ENCODE results near the gene LAGE3.

- TF ChIP-seq, protein P1, sequence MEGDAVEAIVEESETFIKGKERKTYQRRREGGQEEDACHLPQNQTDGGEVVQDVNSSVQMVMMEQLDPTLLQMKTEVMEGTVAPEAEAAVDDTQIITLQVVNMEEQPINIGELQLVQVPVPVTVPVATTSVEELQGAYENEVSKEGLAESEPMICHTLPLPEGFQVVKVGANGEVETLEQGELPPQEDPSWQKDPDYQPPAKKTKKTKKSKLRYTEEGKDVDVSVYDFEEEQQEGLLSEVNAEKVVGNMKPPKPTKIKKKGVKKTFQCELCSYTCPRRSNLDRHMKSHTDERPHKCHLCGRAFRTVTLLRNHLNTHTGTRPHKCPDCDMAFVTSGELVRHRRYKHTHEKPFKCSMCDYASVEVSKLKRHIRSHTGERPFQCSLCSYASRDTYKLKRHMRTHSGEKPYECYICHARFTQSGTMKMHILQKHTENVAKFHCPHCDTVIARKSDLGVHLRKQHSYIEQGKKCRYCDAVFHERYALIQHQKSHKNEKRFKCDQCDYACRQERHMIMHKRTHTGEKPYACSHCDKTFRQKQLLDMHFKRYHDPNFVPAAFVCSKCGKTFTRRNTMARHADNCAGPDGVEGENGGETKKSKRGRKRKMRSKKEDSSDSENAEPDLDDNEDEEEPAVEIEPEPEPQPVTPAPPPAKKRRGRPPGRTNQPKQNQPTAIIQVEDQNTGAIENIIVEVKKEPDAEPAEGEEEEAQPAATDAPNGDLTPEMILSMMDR (IDR thresholded peaks at IDR 0.05), result no peak
- TF ChIP-seq POLR2A (IDR thresholded peaks at IDR 0.05), result no peak
Observed at GRCh38 chrX:154472685-154473632, 6.1 kb downstream of the LAGE3 start.
